SK-N-SH (cell line): ENCODE data around the gene KIAA1549.

Experiments
- CTCF ChIP-seq: fragments of 200-600 bp; sonication (generic); IDR thresholded peaks from 2 replicates; pipeline ENCODE4 v1.6.1; 2017; ENCODE audit warnings: antibody characterized with exemption, mild to moderate bottlenecking, moderate library complexity
- RAD21 ChIP-seq: IDR thresholded peaks from 2 replicates; pipeline ENCODE4 v1.6.1; 2012; ENCODE audit warnings: mild to moderate bottlenecking, low read length

GRCh38 chr7:138952791-138953190 lies 28.4 kb downstream of the KIAA1549 start:
- TF ChIP-seq RAD21 (no peak), CTCF (no peak)
